Small intestine (tissue), 7 donors: ENCODE results near the gene HMCES. TPM values are rescaled to one million over a fixed set of nuclear protein-coding genes. Genes with fewer than 3 reads are reported as not detected.

ENCODE experiments used
- DNase-seq, 2 donors: peaks; one replicate each; pipeline versions ENCODE4 v3.0.0 to v3.0.0-alpha.2; 2013
- FAIRE-seq: peaks from 2 replicates; lab custom pipeline; 2012; peaks lifted over from hg19 to GRCh38; lab: Jason Lieb, UNC
- H3K27ac ChIP-seq, 3 donors: one replicate each; pipeline ENCODE4 v1.5.1; 2013; ENCODE audit warnings: low read length in 2 of 3, mild to moderate bottlenecking in 2 of 3, control low read depth in 1 of 3, inconsistent platforms in 1 of 3, low read depth in 1 of 3, moderate library complexity in 1 of 3
- H3K27me3 ChIP-seq, 3 donors: one replicate each; pipeline ENCODE4 v1.6.1; 2013; ENCODE audit warnings: low read length in 3 of 3, inconsistent platforms in 1 of 3; ENCODE audit not compliant: control insufficient read depth in 3 of 3, insufficient read depth in 3 of 3
- H3K36me3 ChIP-seq, 3 donors: one replicate each; pipeline ENCODE4 v1.6.1; 2013; ENCODE audit warnings: low read length in 3 of 3, inconsistent platforms in 1 of 3, low read depth in 1 of 3, mild to moderate bottlenecking in 1 of 3, moderate library complexity in 1 of 3; ENCODE audit not compliant: control insufficient read depth in 3 of 3, insufficient read depth in 2 of 3
- H3K4me1 ChIP-seq, 3 donors: one replicate each; pipeline ENCODE4 v1.6.1; 2013; ENCODE audit warnings: low read length in 2 of 3, inconsistent platforms in 1 of 3, low read depth in 1 of 3, mild to moderate bottlenecking in 1 of 3, moderate library complexity in 1 of 3; ENCODE audit not compliant: control insufficient read depth in 3 of 3, insufficient read depth in 2 of 3
- H3K4me3 ChIP-seq, 3 donors: one replicate each; pipeline ENCODE4 v1.5.1; 2013; ENCODE audit warnings: low read length in 3 of 3, control low read depth in 1 of 3, inconsistent platforms in 1 of 3, low read depth in 1 of 3, mild to moderate bottlenecking in 1 of 3, moderate library complexity in 1 of 3
- H3K9me3 ChIP-seq, 2 donors: one replicate each; pipeline ENCODE4 v1.6.1; 2013; ENCODE audit warnings: low read depth in 1 of 2, low read length in 1 of 2; ENCODE audit not compliant: control insufficient read depth in 2 of 2, insufficient read depth in 1 of 2
- WGBS, 3 donors: extraction: QIAGEN DNeasy Blood & Tissue Kit; methylation state at CpG; one replicate each; pipeline ENCODE4 v1.1.7; 2013; 5-methylcytosine and 5-hydroxymethylcytosine counted together
- polyA plus RNA-seq, 4 donors: library from polyadenylated mRNA; stranded (reverse) in 3 of 4; unstranded in 1 of 4; fragments of 200-250 nt in 3 of 4; fragments of 120-200 nt in 1 of 4; gene quantifications; one replicate each; pipeline versions ENCODE4 v1.2.1 to v1.2.3, GENCODE V29; 2013
- donor health status: healthy with polysubstance abuse.
- donor health status: control.
- donor health status: control.
- donor health status: Bipolar disorder and iron deficiency.
- donor health status: healthy.

Gene HMCES
- polyA plus RNA-seq, 4 donors = 28.9 to 35.3 (median 34.5) TPM

- H3K27ac ChIP-seq = peak overlapping the region in 2 of 3 donors; percentile 88 to 93
- WGBS, 3 donors = 35 to 39% (median 38%) methylated on average over 14 to 15 of the region's 15 CpGs
These were observed 38.5 kb downstream of the HMCES start for GRCh38 chr3:129317014-129317771.

GRCh38 chr3:129317848-129318247 lies 39.2 kb downstream of the HMCES start:
- Histone ChIP-seq H3K4me3 (no peak overlapping the region), H3K27me3 (no peaks in the 10 kb centered on the region), H3K4me1 (peaks cover 0 to 19% (median 4%) of the 10 kb centered on the region in 3 donors), H3K36me3 (peaks cover 0 to 22% (median 0%) of the 10 kb centered on the region in 3 donors), H3K9me3 (no peaks in the 10 kb centered on the region), H3K27ac (peak overlapping the region in 1 of 3 donors; percentile 0)
- DNase-seq (no peak), FAIRE-seq (no peak)
- WGBS, 3 donors = 59 to 85% (median 67%) methylated on average over 5 of the region's 5 CpGs

More at GRCh38 chr3:129317014-129317771, 38.5 kb downstream of the HMCES start:
- DNase-seq (no peak), FAIRE-seq (no peak)
- H3K4me3 ChIP-seq = peak overlapping the region in 2 of 3 donors; percentile 80 to 98
- H3K27me3 ChIP-seq = no peaks in the 10 kb centered on the region
- H3K36me3 ChIP-seq = peaks cover 0 to 22% (median 0%) of the 10 kb centered on the region in 3 donors
- peaks cover 0 to 19% (median 4%) of the 10 kb centered on the region in 3 donors for H3K4me1 ChIP-seq
- H3K9me3 ChIP-seq = no peaks in the 10 kb centered on the region

GRCh38 chr3:129318921-129319320 lies 40.3 kb downstream of the HMCES start:
- Histone ChIP-seq H3K27me3 (no peaks in the 10 kb centered on the region), H3K9me3 (no peaks in the 10 kb centered on the region), H3K36me3 (peaks cover 0 to 16% (median 0%) of the 10 kb centered on the region in 3 donors), H3K4me1 (peaks cover 0 to 12% (median 4%) of the 10 kb centered on the region in 3 donors), H3K27ac (no peak overlapping the region), H3K4me3 (no peak overlapping the region)
- FAIRE-seq = no peak
- WGBS, 3 donors = 91 to 96% (median 96%) methylated on average over 15 of the region's 15 CpGs
- DNase-seq = no peak

GRCh38 chr3:129320261-129320660 lies 41.6 kb downstream of the HMCES start:
- Histone ChIP-seq H3K27ac (no peak overlapping the region), H3K4me3 (no peak overlapping the region), H3K4me1 (peaks cover 0 to 5% (median 4%) of the 10 kb centered on the region in 3 donors), H3K9me3 (no peaks in the 10 kb centered on the region), H3K36me3 (peaks cover 0 to 19% (median 0%) of the 10 kb centered on the region in 3 donors), H3K27me3 (no peaks in the 10 kb centered on the region)
- no peak for DNase-seq
- WGBS, 3 donors = 91 to 92% (median 92%) methylated on average over 8 of the region's 8 CpGs
- FAIRE-seq = no peak

GRCh38 chr3:129320825-129321487 lies 42.3 kb downstream of the HMCES start:
- FAIRE-seq = no peak
- H3K4me1 ChIP-seq = peaks cover 0 to 5% (median 4%) of the 10 kb centered on the region in 3 donors
- no peak overlapping the region for H3K4me3 ChIP-seq
- no peaks in the 10 kb centered on the region for H3K9me3 ChIP-seq
- DNase-seq = no peak
- H3K36me3 ChIP-seq = peaks cover 0 to 19% (median 0%) of the 10 kb centered on the region in 3 donors
- H3K27me3 ChIP-seq = no peaks in the 10 kb centered on the region
- H3K27ac ChIP-seq = no peak overlapping the region
- 92 to 93% (median 92%) methylated on average over 7 of the region's 7 CpGs for WGBS, 3 donors

GRCh38 chr3:129321887-129322286 lies 43.2 kb downstream of the HMCES start:
- Histone ChIP-seq H3K27ac (no peak overlapping the region), H3K4me1 (peaks cover 0 to 3% (median 2%) of the 10 kb centered on the region in 3 donors), H3K27me3 (no peaks in the 10 kb centered on the region), H3K9me3 (no peaks in the 10 kb centered on the region), H3K4me3 (no peak overlapping the region), H3K36me3 (peaks cover 0 to 19% (median 0%) of the 10 kb centered on the region in 3 donors)
- WGBS, 3 donors = 91 to 93% (median 92%) methylated on average over 9 of the region's 9 CpGs
- no peak for DNase-seq
- FAIRE-seq = no peak

- Histone ChIP-seq H3K9me3 (no peaks in the 10 kb centered on the region), H3K36me3 (peaks cover 0 to 16% (median 0%) of the 10 kb centered on the region in 3 donors), H3K27me3 (no peaks in the 10 kb centered on the region), H3K4me3 (no peak overlapping the region), H3K4me1 (no peaks in the 10 kb centered on the region), H3K27ac (no peak overlapping the region)
- WGBS, 3 donors = 75 to 77% (median 75%) methylated on average over 11 to 12 of the region's 12 CpGs
- DNase-seq (no peak), FAIRE-seq (no peak)
These were observed 45.1 kb downstream of the HMCES start for GRCh38 chr3:129323651-129324294.

- no peak overlapping the region for H3K4me3 ChIP-seq
- WGBS, 3 donors = 94 to 97% (median 95%) methylated on average over 11 to 12 of the region's 12 CpGs
- FAIRE-seq = no peak
These were observed 46.2 kb downstream of the HMCES start for GRCh38 chr3:129324855-129325254.

More at GRCh38 chr3:129324855-129325254, 46.2 kb downstream of the HMCES start:
- H3K27me3 ChIP-seq = no peaks in the 10 kb centered on the region
- DNase-seq = no peak
- H3K9me3 ChIP-seq = no peaks in the 10 kb centered on the region
- H3K27ac ChIP-seq = no peak overlapping the region
- H3K4me1 ChIP-seq = no peaks in the 10 kb centered on the region
- H3K36me3 ChIP-seq = peaks cover 0 to 13% (median 0%) of the 10 kb centered on the region in 3 donors
